HepG2 (cell line): ENCODE data around the gene SH2D3C. TPM values are rescaled to one million over a fixed set of nuclear protein-coding genes. Genes with fewer than 3 reads are reported as not detected.

Experiments
- BORCS8-MEF2B ChIP-seq: sonication (generic); formaldehyde crosslinking; IDR thresholded peaks from 2 replicates; pipeline ENCODE4 v1.8.0; 2022; ENCODE audit warnings: mild to moderate bottlenecking, missing genetic modification reagents
- FOXA1 ChIP-seq, 2 experiments: fragments of 450-650 bp in 1 of 2; sonication (generic) in 1 of 2; formaldehyde crosslinking in 1 of 2; IDR thresholded peaks; 2 replicates each; pipeline versions ENCODE4 v1.4.0 to v1.6.1; 2016 to 2020; ENCODE audit warnings: missing genetic modification reagents in 1 of 2
- GMEB1 ChIP-seq: sonication (generic); formaldehyde crosslinking; IDR thresholded peaks from 2 replicates; pipeline ENCODE4 v1.5.1; 2020; ENCODE audit warnings: missing genetic modification reagents, mild to moderate bottlenecking, borderline replicate concordance
- PRDM4 ChIP-seq: sonication (generic); formaldehyde crosslinking; IDR thresholded peaks from 2 replicates; pipeline ENCODE4 v1.9.0; 2021; ENCODE audit warnings: missing genetic modification reagents, borderline replicate concordance
- RBFOX2 ChIP-seq: fragments of 200-400 bp; formaldehyde crosslinking; IDR thresholded peaks from 2 replicates; pipeline ENCODE4 v1.6.1; 2017; ENCODE audit warnings: low read depth, mild to moderate bottlenecking, low read length
- RFX3 ChIP-seq: IDR thresholded peaks from 2 replicates; pipeline ENCODE4 v1.6.1; 2016; ENCODE audit warnings: missing biosample characterization, missing genetic modification reagents
- SRSF9 ChIP-seq: fragments of 200-400 bp; formaldehyde crosslinking; IDR thresholded peaks from 2 replicates; pipeline ENCODE4 v1.6.1; 2018; ENCODE audit warnings: borderline replicate concordance, mild to moderate bottlenecking, low read depth, low read length; ENCODE audit not compliant: insufficient read depth, poor library complexity, severe bottlenecking
- TFAP4 ChIP-seq: sonication (generic); IDR thresholded peaks from 2 replicates; pipeline ENCODE4 v1.6.1; 2016; ENCODE audit warnings: low read depth, borderline replicate concordance
- TOE1 ChIP-seq: sonication (generic); formaldehyde crosslinking; IDR thresholded peaks from 2 replicates; pipeline ENCODE4 v1.4.0; 2020; ENCODE audit warnings: mild to moderate bottlenecking, missing genetic modification reagents
- U2AF2 ChIP-seq: fragments of 200-400 bp; formaldehyde crosslinking; IDR thresholded peaks from 2 replicates; pipeline ENCODE4 v1.6.1; 2017; ENCODE audit warnings: low read depth, mild to moderate bottlenecking, low read length
- ZBTB4 ChIP-seq: sonication (generic); formaldehyde crosslinking; IDR thresholded peaks from 2 replicates; pipeline ENCODE4 v1.4.0; 2020; ENCODE audit warnings: missing genetic modification reagents, mild to moderate bottlenecking, borderline replicate concordance
- ZNF234 ChIP-seq: sonication (generic); formaldehyde crosslinking; conservative IDR thresholded peaks from 2 replicates; pipeline ENCODE4 v1.5.1; 2020; ENCODE audit warnings: mild to moderate bottlenecking, missing genetic modification reagents
- ZNF512B ChIP-seq: sonication (generic); formaldehyde crosslinking; IDR thresholded peaks from 2 replicates; pipeline ENCODE4 v1.5.1; 2020; ENCODE audit warnings: missing genetic modification reagents, mild to moderate bottlenecking, borderline replicate concordance
- ZNF615 ChIP-seq: sonication (generic); formaldehyde crosslinking; IDR thresholded peaks from 2 replicates; pipeline ENCODE4 v1.5.0; 2020; ENCODE audit warnings: mild to moderate bottlenecking, missing genetic modification reagents, borderline replicate concordance
- ZNF7 ChIP-seq: IDR thresholded peaks from 2 replicates; pipeline ENCODE4 v1.6.1; 2016; ENCODE audit warnings: missing biosample characterization, missing genetic modification reagents
- polyA plus RNA-seq, 8 experiments: library from polyadenylated mRNA; depleted of rRNA in 3 of 8; stranded (reverse) in 7 of 8; unstranded in 1 of 8; fragments of >200 nt; fragmentation: Illumina TruSeq in 4 of 8; extraction: Trizol in 4 of 8; gene quantifications; 2 replicates each; pipeline versions ENCODE4 v1.2.1 to v1.2.3, GENCODE V29; 2011 to 2016; ENCODE audit warnings: low read depth in 4 of 8, missing spikeins in 1 of 8, mixed read lengths in 1 of 8; ENCODE audit not compliant: insufficient read depth in 1 of 8
- total RNA-seq, 5 experiments: library from RNA; depleted of rRNA; stranded (reverse); fragments of >200 nt; fragmentation: Illumina TruSeq; extraction: Trizol; gene quantifications; 2 replicates each; pipeline ENCODE4 v1.2.3, GENCODE V29; 2016; ENCODE audit warnings: low read depth in 1 of 5

SH2D3C gene
- total and polyA plus RNA-seq, 2 of the 13 experiments (the other 11 are each of a cell fraction or from before 2014, with no cell fraction given): not detected

- no peak for TF ChIP-seq PRDM4 (CRISPR knock-in tag)
- TF ChIP-seq U2AF2: no peak
- TF ChIP-seq ZNF7 (CRISPR knock-in tag): no peak
- 0 out of 2 replicates have a peak, but pooled peaks have one; percentile 47 for TF ChIP-seq BORCS8-MEF2B (CRISPR knock-in tag)
- TF ChIP-seq ZNF615 (CRISPR knock-in tag): no peak
- TF ChIP-seq RFX3 (CRISPR knock-in tag): no peak
- TF ChIP-seq ZNF512B (CRISPR knock-in tag): no peak
- TF ChIP-seq RBFOX2: peak; percentile 93
- no peak for TF ChIP-seq TOE1 (CRISPR knock-in tag)
- no peak for TF ChIP-seq FOXA1 (IDR thresholded peaks at IDR 0.05)
- TF ChIP-seq FOXA1 (CRISPR knock-in tag; IDR thresholded peaks at IDR 0.05): no peak
- no peak for TF ChIP-seq SRSF9
- TF ChIP-seq ZBTB4: no peak
- 0 out of 2 replicates have a peak, but pooled peaks have one; percentile 12 for TF ChIP-seq TFAP4
- TF ChIP-seq GMEB1 (CRISPR knock-in tag): 0 out of 2 replicates have a peak, but pooled peaks have one; percentile 34
- no peak for TF ChIP-seq ZNF234 (CRISPR knock-in tag)
Observed at GRCh38 chr9:127785933-127786772, 7.7 kb upstream of the SH2D3C start, which contains the start of gene CDK9 (continued).
